Measurements from ENCODE around the gene GJB5. TPM values are rescaled to one million over a fixed set of nuclear protein-coding genes. Genes with fewer than 3 reads are reported as not detected.

The GJB5 gene
- not detected for total RNA-seq (ENCODE audit: unreplicated experiment)
- long read RNA-seq, result 0 reads

- Mint-ChIP-seq H3K27ac (ENCODE audit: unreplicated experiment) (no peak within 1 kb of the TSS), H3K36me3 (ENCODE audit: low read depth, unreplicated experiment) (no peaks in the 10 kb centered on the region), H3K27me3 (ENCODE audit: unreplicated experiment) (no peaks in the 10 kb centered on the region), H3K9me3 (ENCODE audit: unreplicated experiment) (no peaks in the 10 kb centered on the region), H3K4me3 (ENCODE audit: unreplicated experiment) (no peak within 1 kb of the TSS), H3K4me1 (ENCODE audit: unreplicated experiment) (no peaks in the 10 kb centered on the region)
- no peak for DNase-seq (ENCODE audit: low spot score)
- no peak for TF ChIP-seq CTCF (IDR thresholded peaks at IDR 0.05; ENCODE audit: unreplicated experiment)
Measured at GRCh38 chr1:34754964-34755637, at the start of gene GJB5. Gene GJB5, plus strand, starts transcription at chr1:34755047. Its CDS starts 2,284 bp downstream, at chr1:34757331.

DNA sequence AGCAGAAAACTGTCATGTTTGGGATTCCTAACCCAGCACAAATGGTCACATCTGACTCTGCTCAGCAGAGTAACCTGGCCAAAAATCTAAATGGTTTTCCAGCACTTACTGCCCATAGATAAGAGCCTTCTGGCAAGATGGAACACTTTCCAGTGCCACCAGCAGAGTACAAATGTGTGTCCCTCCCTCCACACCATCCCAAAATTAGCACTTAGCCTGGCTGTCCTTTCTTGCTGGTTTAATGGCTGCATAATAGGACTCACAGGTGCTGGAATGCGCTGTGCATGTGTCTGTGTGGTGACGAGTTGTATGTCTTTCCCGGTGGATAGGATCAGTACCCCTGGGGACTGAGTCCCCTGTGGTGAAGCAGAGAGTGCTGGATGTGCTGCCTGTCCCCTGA, 49.8 kb upstream of the GJB5 start:
- Mint-ChIP-seq H3K27me3 (ENCODE audit: unreplicated experiment) (no peaks in the 10 kb centered on the region), H3K9me3 (ENCODE audit: unreplicated experiment) (no peaks in the 10 kb centered on the region), H3K27ac (ENCODE audit: unreplicated experiment) (no peak overlapping the region), H3K4me1 (ENCODE audit: unreplicated experiment) (peaks cover 4% of the 10 kb centered on the region), H3K4me3 (ENCODE audit: unreplicated experiment) (no peak overlapping the region), H3K36me3 (ENCODE audit: low read depth, unreplicated experiment) (no peaks in the 10 kb centered on the region)
- TF ChIP-seq CTCF (IDR thresholded peaks at IDR 0.05; ENCODE audit: unreplicated experiment), result no peak
- DNase-seq (ENCODE audit: low spot score), result no peak

DNA sequence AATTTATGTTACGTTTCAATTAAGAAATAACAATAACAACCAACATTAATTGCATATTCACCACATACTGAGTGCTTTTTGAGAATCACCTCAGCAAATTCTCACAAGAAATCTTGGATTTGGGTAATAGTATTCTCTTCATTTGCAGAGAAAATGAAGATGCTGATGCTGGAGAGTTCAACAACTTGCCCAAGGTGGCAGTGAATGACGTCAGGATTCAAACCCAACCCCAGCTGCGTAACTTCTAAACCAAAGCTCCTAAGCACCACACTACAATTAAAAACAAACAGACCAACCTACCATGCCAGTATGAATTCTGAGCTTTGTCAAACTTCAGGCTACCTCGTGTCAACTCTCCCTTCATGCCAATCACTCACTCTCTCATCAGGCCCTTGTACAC, 46.7 kb upstream of the GJB5 start:
- no peak for TF ChIP-seq CTCF (IDR thresholded peaks at IDR 0.05; ENCODE audit: unreplicated experiment)
- DNase-seq (ENCODE audit: low spot score), result no peak
- no peaks in the 10 kb centered on the region for H3K27me3 Mint-ChIP-seq (ENCODE audit: unreplicated experiment)
- no peaks in the 10 kb centered on the region for H3K36me3 Mint-ChIP-seq (ENCODE audit: low read depth, unreplicated experiment)
- H3K27ac Mint-ChIP-seq (ENCODE audit: unreplicated experiment), result no peak overlapping the region
- H3K4me1 Mint-ChIP-seq (ENCODE audit: unreplicated experiment), result peaks cover 4% of the 10 kb centered on the region
- no peak overlapping the region for H3K4me3 Mint-ChIP-seq (ENCODE audit: unreplicated experiment)
- no peaks in the 10 kb centered on the region for H3K9me3 Mint-ChIP-seq (ENCODE audit: unreplicated experiment)

- peak; percentile 46 for DNase-seq (ENCODE audit: low spot score)
- Mint-ChIP-seq H3K27ac (ENCODE audit: unreplicated experiment) (no peak overlapping the region), H3K27me3 (ENCODE audit: unreplicated experiment) (no peaks in the 10 kb centered on the region), H3K4me3 (ENCODE audit: unreplicated experiment) (no peak overlapping the region), H3K36me3 (ENCODE audit: low read depth, unreplicated experiment) (no peaks in the 10 kb centered on the region), H3K9me3 (ENCODE audit: unreplicated experiment) (no peaks in the 10 kb centered on the region), H3K4me1 (ENCODE audit: unreplicated experiment) (peaks cover 15% of the 10 kb centered on the region)
- TF ChIP-seq CTCF (IDR thresholded peaks at IDR 0.05; ENCODE audit: unreplicated experiment), result no peak
Measured at GRCh38 chr1:34709547-34709946, 45.3 kb upstream of the GJB5 start.

- TF ChIP-seq CTCF (IDR thresholded peaks at IDR 0.05; ENCODE audit: unreplicated experiment), result no peak
- no peak overlapping the region for H3K4me3 Mint-ChIP-seq (ENCODE audit: unreplicated experiment)
- H3K27me3 Mint-ChIP-seq (ENCODE audit: unreplicated experiment), result no peaks in the 10 kb centered on the region
- peaks cover 20% of the 10 kb centered on the region for H3K4me1 Mint-ChIP-seq (ENCODE audit: unreplicated experiment)
- DNase-seq (ENCODE audit: low spot score), result no peak
- no peaks in the 10 kb centered on the region for H3K36me3 Mint-ChIP-seq (ENCODE audit: low read depth, unreplicated experiment)
- H3K9me3 Mint-ChIP-seq (ENCODE audit: unreplicated experiment), result no peaks in the 10 kb centered on the region
- H3K27ac Mint-ChIP-seq (ENCODE audit: unreplicated experiment), result no peak overlapping the region
Measured at GRCh38 chr1:34710812-34711211, 44.0 kb upstream of the GJB5 start.

Data from endothelial cell (in vitro differentiated cells).